Hepatocyte (in vitro differentiated cells): Measurements from ENCODE around the gene DTNA. TPM values are rescaled to one million over a fixed set of nuclear protein-coding genes. Genes with fewer than 3 reads are reported as not detected.

Experiments
- DNase-seq: peaks from one replicate; pipeline ENCODE4 v3.0.0-alpha.2; 2016; ENCODE audit warnings: low spot score
- H2AFZ ChIP-seq: fragments of 200-600 bp; sonication (generic); 2 replicates; pipeline ENCODE4 v1.6.0; 2016; ENCODE audit warnings: antibody characterized with exemption, mild to moderate bottlenecking
- H3K27ac ChIP-seq: fragments of 200-600 bp; sonication (generic); 2 replicates; pipeline ENCODE4 v1.5.1; 2016; ENCODE audit warnings: mild to moderate bottlenecking
- H3K27me3 ChIP-seq: fragments of 200-600 bp; sonication (generic); 2 replicates; pipeline ENCODE4 v1.6.1; 2016
- H3K36me3 ChIP-seq: fragments of 200-600 bp; sonication (generic); replicated peaks from 2 replicates; pipeline ENCODE4 v1.5.1; 2016; ENCODE audit warnings: low read depth; ENCODE audit not compliant: insufficient read depth
- H3K4me1 ChIP-seq: fragments of 200-600 bp; sonication (generic); 2 replicates; pipeline ENCODE4 v1.5.1; 2016; ENCODE audit warnings: mild to moderate bottlenecking, moderate library complexity; ENCODE audit not compliant: insufficient read depth
- H3K4me2 ChIP-seq: fragments of 200-600 bp; sonication (generic); 2 replicates; pipeline ENCODE4 v1.6.0; 2016
- H3K4me3 ChIP-seq: fragments of 200-600 bp; sonication (generic); 2 replicates; pipeline ENCODE4 v1.5.1; 2016; ENCODE audit warnings: mild to moderate bottlenecking
- H3K79me2 ChIP-seq: fragments of 200-600 bp; sonication (generic); 2 replicates; pipeline ENCODE4 v1.6.0; 2017; ENCODE audit warnings: mild to moderate bottlenecking
- H3K9me2 ChIP-seq: fragments of 200-600 bp; sonication (generic); replicated peaks from 2 replicates; pipeline ENCODE4 v1.6.0; 2017; ENCODE audit warnings: mild to moderate bottlenecking; ENCODE audit not compliant: insufficient read depth
- H3K9me3 ChIP-seq: fragments of 200-600 bp; sonication (generic); 2 replicates; pipeline ENCODE4 v1.5.1; 2016; ENCODE audit warnings: low read depth, mild to moderate bottlenecking
- H4K20me1 ChIP-seq: fragments of 200-600 bp; sonication (generic); 2 replicates; pipeline ENCODE4 v1.6.0; 2016; ENCODE audit warnings: mild to moderate bottlenecking; ENCODE audit not compliant: insufficient read depth, poor library complexity, severe bottlenecking
- EZH2 ChIP-seq: fragments of 200-600 bp; sonication (generic); IDR thresholded peaks from 2 replicates; pipeline ENCODE4 v1.6.1; 2016; ENCODE audit warnings: antibody characterized with exemption, mild to moderate bottlenecking, borderline replicate concordance
- EZH2phosphoT487 ChIP-seq: fragments of 200-600 bp; sonication (generic); IDR thresholded peaks from one replicate; pipeline ENCODE4 v1.6.1; 2018; ENCODE audit warnings: antibody characterized with exemption, mild to moderate bottlenecking, low read depth, moderate library complexity; ENCODE audit not compliant: unreplicated experiment, severe bottlenecking
- WGBS: methylation state at CpG from one replicate; pipeline ENCODE4 v1.1.6; 2016; ENCODE audit warnings: low lambda C conversion rate; ENCODE audit errors: missing lambda C conversion rate; 5-methylcytosine and 5-hydroxymethylcytosine counted together
- polyA plus RNA-seq: library from polyadenylated mRNA; unstranded; fragments of >200 nt; fragmentation: Nextera tagmentation; extraction: Ambion mirVana; gene quantifications from 2 replicates; pipeline ENCODE4 v1.2.1, GENCODE V29; 2016
- total RNA-seq: library from RNA; depleted of rRNA; stranded (reverse); fragments of >200 nt; gene quantifications from 2 replicates; pipeline ENCODE4 v1.2.3, GENCODE V29; 2014
- TF ChIP-seq, protein P1 (sequence below): fragments of 200-600 bp; sonication (generic); IDR thresholded peaks from 2 replicates; pipeline ENCODE4 v1.5.1; 2016; ENCODE audit warnings: antibody characterized with exemption, mild to moderate bottlenecking; ENCODE audit not compliant: poor library complexity

Gene DTNA
- total and polyA plus RNA-seq, 2 experiments from 2014 or later: 18.3 to 34.0 TPM

DNA sequence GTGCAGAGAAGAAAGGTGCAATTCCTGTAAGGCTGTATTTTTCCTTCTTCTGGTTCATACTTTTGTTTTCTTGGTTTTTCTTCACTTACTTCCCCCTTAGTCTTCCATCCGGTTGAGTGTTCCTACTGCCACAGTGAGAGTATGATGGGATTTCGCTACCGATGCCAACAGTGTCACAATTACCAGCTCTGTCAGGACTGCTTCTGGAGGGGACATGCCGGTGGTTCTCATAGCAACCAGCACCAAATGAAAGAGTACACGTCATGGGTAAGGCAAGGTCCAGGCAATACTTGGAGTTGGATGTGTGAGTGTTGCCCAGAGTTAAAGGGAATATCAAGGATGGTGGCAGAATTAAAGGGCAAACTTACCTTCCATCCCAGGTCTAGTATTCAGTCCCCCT is 108.0 kb downstream of the DTNA start:
- TF ChIP-seq EZH2phosphoT487: no peak
- TF ChIP-seq EZH2: no peak
- TF ChIP-seq, protein P1, sequence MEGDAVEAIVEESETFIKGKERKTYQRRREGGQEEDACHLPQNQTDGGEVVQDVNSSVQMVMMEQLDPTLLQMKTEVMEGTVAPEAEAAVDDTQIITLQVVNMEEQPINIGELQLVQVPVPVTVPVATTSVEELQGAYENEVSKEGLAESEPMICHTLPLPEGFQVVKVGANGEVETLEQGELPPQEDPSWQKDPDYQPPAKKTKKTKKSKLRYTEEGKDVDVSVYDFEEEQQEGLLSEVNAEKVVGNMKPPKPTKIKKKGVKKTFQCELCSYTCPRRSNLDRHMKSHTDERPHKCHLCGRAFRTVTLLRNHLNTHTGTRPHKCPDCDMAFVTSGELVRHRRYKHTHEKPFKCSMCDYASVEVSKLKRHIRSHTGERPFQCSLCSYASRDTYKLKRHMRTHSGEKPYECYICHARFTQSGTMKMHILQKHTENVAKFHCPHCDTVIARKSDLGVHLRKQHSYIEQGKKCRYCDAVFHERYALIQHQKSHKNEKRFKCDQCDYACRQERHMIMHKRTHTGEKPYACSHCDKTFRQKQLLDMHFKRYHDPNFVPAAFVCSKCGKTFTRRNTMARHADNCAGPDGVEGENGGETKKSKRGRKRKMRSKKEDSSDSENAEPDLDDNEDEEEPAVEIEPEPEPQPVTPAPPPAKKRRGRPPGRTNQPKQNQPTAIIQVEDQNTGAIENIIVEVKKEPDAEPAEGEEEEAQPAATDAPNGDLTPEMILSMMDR: no peak
- H3K27me3 ChIP-seq: no peaks in the 10 kb centered on the region
- 92% methylated on average over 5 of the region's 5 CpGs for WGBS
- no peak overlapping the region for H3K4me2 ChIP-seq
- H2AFZ ChIP-seq: no peak overlapping the region
- no peaks in the 10 kb centered on the region for H3K9me3 ChIP-seq
- no peaks in the 10 kb centered on the region for H3K79me2 ChIP-seq
- DNase-seq: no peak
- no peak overlapping the region for H3K27ac ChIP-seq
- no peaks in the 10 kb centered on the region for H3K4me1 ChIP-seq
- no peak overlapping the region for H3K4me3 ChIP-seq
- no peaks in the 10 kb centered on the region for H3K36me3 ChIP-seq
- no peaks in the 10 kb centered on the region for H4K20me1 ChIP-seq
- H3K9me2 ChIP-seq: no peaks in the 10 kb centered on the region

DNA sequence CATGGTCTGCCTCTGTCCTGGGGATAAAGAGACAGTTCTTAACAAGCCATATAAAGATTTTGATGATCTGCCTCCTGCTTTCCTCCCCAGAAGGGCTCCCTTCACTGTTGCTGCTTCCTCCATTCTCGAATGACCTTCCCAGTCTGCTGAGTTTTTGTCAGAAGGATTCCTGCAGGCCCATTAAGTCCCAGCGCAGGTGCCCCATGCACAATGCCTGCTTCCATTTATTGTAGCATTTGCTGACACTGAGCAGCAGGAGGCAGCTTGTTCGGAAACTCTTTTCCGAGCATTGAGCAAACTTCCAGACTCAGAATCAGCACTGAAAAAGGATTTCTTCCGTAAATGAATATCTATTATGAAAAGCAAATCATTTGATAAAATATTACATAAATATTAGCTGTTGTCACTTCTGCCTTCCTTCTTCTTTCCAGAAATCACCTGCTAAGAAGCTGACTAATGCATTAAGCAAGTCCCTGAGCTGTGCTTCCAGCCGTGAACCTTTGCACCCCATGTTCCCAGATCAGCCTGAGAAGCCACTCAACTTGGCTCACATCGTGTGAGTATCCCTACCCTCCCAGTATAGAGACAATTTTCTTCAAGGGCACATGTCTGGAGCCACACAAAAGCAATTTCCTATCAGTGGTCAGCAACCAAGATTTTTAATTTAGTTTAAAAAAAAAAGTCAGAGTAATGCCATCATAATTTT is 110.4 kb downstream of the DTNA start:
- 92% methylated on average over 7 of the region's 7 CpGs for WGBS
- no peak for DNase-seq
- Histone ChIP-seq H3K27me3 (no peaks in the 10 kb centered on the region), H3K9me2 (no peaks in the 10 kb centered on the region), H2AFZ (no peak overlapping the region), H3K4me2 (no peak overlapping the region), H3K9me3 (no peaks in the 10 kb centered on the region), H3K4me1 (no peaks in the 10 kb centered on the region), H4K20me1 (no peaks in the 10 kb centered on the region), H3K36me3 (no peaks in the 10 kb centered on the region), H3K4me3 (no peak overlapping the region), H3K27ac (no peak overlapping the region), H3K79me2 (no peaks in the 10 kb centered on the region)
- TF ChIP-seq EZH2 (no peak), EZH2phosphoT487 (no peak)
- TF ChIP-seq, protein P1: no peak

DNA sequence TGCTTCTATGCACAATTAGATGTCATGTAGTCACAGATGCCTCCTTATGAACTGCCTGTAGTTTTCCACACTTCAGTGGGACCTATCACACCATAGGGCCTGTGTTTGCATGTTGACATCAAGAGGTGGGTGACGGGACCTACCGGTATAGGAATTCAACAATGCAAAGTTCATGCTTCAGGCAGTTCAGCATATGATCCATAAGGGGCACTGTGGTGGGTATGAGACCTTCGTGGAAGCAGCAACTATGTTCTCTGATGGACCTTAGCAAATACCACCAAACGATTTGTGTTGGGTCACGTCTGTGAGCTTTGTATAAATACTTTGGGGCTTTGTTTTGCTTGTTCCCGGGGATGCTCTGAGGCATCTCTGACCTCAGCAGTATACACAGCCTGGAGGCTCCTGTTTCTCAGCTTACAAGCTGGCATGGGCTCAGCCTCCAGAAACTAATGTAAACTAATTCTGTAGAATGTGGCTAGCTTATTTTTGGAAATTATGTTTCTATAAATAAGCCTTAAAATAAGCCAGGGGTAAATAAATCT is 111.6 kb downstream of the DTNA start:
- H3K9me2 ChIP-seq: no peaks in the 10 kb centered on the region
- WGBS: 71% methylated on average over 6 of the region's 6 CpGs
- H3K79me2 ChIP-seq: no peaks in the 10 kb centered on the region
- no peak for DNase-seq
- no peaks in the 10 kb centered on the region for H3K36me3 ChIP-seq
- no peaks in the 10 kb centered on the region for H3K9me3 ChIP-seq
- no peak overlapping the region for H3K4me3 ChIP-seq
- no peak overlapping the region for H3K4me2 ChIP-seq
- no peaks in the 10 kb centered on the region for H4K20me1 ChIP-seq
- TF ChIP-seq EZH2phosphoT487: no peak
- TF ChIP-seq, protein P1: no peak
- no peak for TF ChIP-seq EZH2
- H3K27me3 ChIP-seq: no peaks in the 10 kb centered on the region
- no peaks in the 10 kb centered on the region for H3K4me1 ChIP-seq
- no peak overlapping the region for H2AFZ ChIP-seq
- H3K27ac ChIP-seq: no peak overlapping the region
